Thymus (tissue), 11 donors: ENCODE measurements around the gene NCR3LG1. TPM values are rescaled to one million over a fixed set of nuclear protein-coding genes. Genes with fewer than 3 reads are reported as not detected.

ENCODE experiments used
- DNase-seq, 9 donors: peaks; one replicate each; pipeline ENCODE4 v3.0.0-alpha.2; 2013; ENCODE audit warnings: low spot score in 9 of 9, low read depth in 6 of 9, missing footprints in 1 of 9
- H3K27ac ChIP-seq, 2 donors: one replicate each; pipeline ENCODE4 v1.5.1; 2013; ENCODE audit warnings: control low read depth in 1 of 2, low read depth in 1 of 2, low read length in 1 of 2, mild to moderate bottlenecking in 1 of 2, moderate library complexity in 1 of 2
- H3K27me3 ChIP-seq, 2 donors: one replicate each; pipeline ENCODE4 v1.5.1; 2013; ENCODE audit warnings: low read length in 1 of 2; ENCODE audit not compliant: control insufficient read depth in 2 of 2, insufficient read depth in 1 of 2
- H3K36me3 ChIP-seq, 2 donors: one replicate each; pipeline ENCODE4 v1.5.1; 2013; ENCODE audit warnings: low read length in 1 of 2, mild to moderate bottlenecking in 1 of 2, moderate library complexity in 1 of 2; ENCODE audit not compliant: control insufficient read depth in 2 of 2, insufficient read depth in 2 of 2
- H3K4me1 ChIP-seq, 2 donors: one replicate each; pipeline ENCODE4 v1.5.1; 2013; ENCODE audit warnings: low read length in 2 of 2; ENCODE audit not compliant: control insufficient read depth in 2 of 2, insufficient read depth in 2 of 2
- H3K4me3 ChIP-seq, 2 donors: one replicate each; pipeline ENCODE4 v1.5.1; 2013; ENCODE audit warnings: low read length in 2 of 2, control low read depth in 1 of 2, mild to moderate bottlenecking in 1 of 2
- H3K9me3 ChIP-seq, 2 donors: one replicate each; pipeline ENCODE4 v1.5.1; 2013; ENCODE audit warnings: low read length in 1 of 2, mild to moderate bottlenecking in 1 of 2; ENCODE audit not compliant: control insufficient read depth in 2 of 2, insufficient read depth in 1 of 2
- WGBS: extraction: QIAGEN DNeasy Blood & Tissue Kit; methylation state at CpG from one replicate; pipeline ENCODE4 v1.1.7; 2013; 5-methylcytosine and 5-hydroxymethylcytosine counted together
- polyA plus RNA-seq: library from polyadenylated mRNA; stranded (reverse); fragments of 200-250 nt; gene quantifications from one replicate; pipeline ENCODE4 v1.2.3, GENCODE V29; 2013
- total RNA-seq: library from RNA; stranded (reverse); fragments of 120-200 nt; gene quantifications from one replicate; pipeline ENCODE4 v1.2.4, GENCODE V29; 2013
- donor health status: healthy.

The NCR3LG1 gene
- total and polyA plus RNA-seq, 2 donors: 0.37 to 1.0 TPM

DNA sequence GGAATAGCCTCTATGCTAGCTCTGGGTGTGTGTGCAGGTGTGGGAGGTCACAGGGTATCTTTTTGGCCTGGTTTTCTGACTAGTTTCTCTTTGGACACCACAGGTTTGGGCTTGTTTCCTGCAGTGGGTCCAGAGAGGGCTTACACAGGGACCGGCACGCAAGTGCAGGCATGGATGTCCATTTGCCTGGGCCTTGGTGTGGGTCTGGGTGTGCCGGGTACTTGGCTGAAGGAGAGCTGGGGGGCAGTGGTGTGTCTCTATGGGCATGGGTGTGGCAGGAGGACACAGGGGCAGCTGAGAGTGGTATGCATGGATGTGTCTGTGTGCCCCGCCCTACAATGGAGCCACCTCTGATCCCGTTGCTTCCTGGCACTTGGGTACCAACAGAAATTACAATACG, 44.4 kb downstream of the NCR3LG1 start:
- peaks cover 0 to 5% of the 10 kb centered on the region in 2 donors for H3K4me1 ChIP-seq
- H3K4me3 ChIP-seq: no peak overlapping the region
- WGBS: 97% methylated on average over 6 of the region's 6 CpGs
- no peaks in the 10 kb centered on the region for H3K36me3 ChIP-seq
- no peak for DNase-seq
- no peak overlapping the region for H3K27ac ChIP-seq
- H3K9me3 ChIP-seq: peaks cover 0 to 9% of the 10 kb centered on the region in 2 donors
- no peaks in the 10 kb centered on the region for H3K27me3 ChIP-seq

DNA sequence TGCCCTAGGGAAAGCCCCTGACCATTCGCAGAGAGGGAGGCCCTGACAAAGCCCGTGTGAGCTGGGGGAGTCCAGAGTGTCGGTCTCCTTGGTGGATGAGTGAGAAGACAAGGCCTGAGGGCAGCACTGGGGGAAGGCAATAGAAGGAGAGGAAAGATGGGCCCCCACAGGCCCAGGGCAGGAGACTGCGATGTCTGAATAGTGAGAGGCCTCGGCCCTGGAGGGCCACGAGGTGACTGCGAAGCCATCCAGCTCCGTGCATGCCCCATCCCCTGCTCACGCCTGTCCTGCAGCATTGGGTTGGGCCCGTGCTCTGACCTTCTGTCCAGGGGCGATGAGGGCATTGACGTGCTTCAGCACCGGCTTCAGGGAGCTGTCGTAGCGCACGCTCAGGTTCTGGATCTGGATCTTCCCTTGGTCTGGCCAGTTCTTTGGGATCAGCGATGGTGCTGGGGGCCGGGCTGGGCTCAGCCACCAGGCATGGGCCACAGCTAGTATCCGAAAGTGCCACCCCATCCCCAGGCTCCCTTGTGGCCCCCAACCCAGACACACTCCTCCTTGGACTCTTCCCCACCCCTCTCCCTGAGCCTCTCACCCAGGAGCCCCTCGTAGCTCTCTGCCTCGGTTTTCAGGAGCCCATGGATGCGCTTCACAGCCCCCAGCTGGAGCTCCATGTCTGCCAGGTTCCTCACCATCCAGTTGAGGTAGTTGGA, 45.2 kb downstream of the NCR3LG1 start:
- Histone ChIP-seq H3K4me1 (peaks cover 0 to under 1% of the 10 kb centered on the region in 2 donors), H3K27me3 (no peaks in the 10 kb centered on the region), H3K4me3 (no peak overlapping the region), H3K36me3 (no peaks in the 10 kb centered on the region), H3K9me3 (peaks cover 0 to 4% of the 10 kb centered on the region in 2 donors), H3K27ac (no peak overlapping the region)
- no peak for DNase-seq
- 91% methylated on average over 22 of the region's 22 CpGs for WGBS

DNA sequence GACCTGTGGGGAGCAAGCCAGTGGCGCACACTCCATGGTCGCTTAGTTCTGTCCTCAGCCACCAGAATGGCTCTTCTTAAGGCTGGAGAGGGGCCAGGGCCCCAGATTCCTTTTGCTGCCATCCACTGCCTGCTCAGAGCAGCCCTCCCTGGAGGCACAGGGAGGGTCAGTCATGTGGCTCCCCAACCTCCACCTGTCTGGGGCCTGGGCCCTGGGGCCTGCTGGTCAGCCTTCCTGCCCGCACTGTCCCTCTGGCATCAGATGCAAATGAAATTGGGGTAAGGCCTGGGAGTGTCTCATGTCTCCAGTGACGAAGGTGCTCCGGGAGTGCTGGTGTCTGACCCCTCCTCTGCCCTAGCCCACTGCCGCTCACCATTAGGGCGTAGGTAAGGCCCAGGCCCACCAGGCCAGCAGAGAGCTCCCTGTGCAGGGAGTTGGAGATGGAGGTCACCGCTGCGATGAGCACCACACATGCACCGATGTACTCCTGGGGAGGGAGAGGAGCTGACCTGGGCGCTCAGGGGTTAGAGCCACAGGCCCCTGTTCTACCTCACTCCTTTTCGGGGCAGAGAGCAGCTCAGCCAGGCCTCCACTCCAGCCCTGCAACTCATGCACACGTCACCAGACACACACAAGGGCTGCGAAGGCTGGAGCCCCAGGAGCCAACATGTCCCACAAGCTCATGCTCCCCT, 45.9 kb downstream of the NCR3LG1 start:
- no peaks in the 10 kb centered on the region for H3K27me3 ChIP-seq
- peaks cover 0 to 3% of the 10 kb centered on the region in 2 donors for H3K9me3 ChIP-seq
- no peak overlapping the region for H3K4me3 ChIP-seq
- no peaks in the 10 kb centered on the region for H3K4me1 ChIP-seq
- H3K27ac ChIP-seq: no peak overlapping the region
- H3K36me3 ChIP-seq: no peaks in the 10 kb centered on the region
- 93% methylated on average over 14 of the region's 14 CpGs for WGBS
- no peak for DNase-seq

DNA sequence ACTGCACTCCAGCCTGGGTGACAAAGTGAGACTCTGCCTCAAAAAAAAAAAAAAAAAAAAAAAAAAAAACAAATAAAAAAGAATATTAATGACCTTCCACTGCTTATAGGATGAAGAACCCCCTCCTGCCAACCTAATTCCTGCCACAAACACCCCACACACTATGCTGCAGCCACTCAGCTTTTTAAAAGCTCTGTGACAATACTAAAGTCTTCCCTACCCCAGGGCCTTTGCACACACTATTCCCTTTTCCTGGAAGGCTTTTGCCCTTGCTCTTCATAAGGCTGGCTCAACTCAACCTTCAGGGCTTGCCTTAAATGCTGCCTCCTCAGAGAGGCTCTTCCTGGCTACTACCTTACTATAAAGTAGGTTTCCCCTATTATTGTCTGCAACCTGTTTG, 47.6 kb downstream of the NCR3LG1 start:
- Histone ChIP-seq H3K36me3 (no peaks in the 10 kb centered on the region), H3K4me3 (no peak overlapping the region), H3K9me3 (no peaks in the 10 kb centered on the region)

DNA sequence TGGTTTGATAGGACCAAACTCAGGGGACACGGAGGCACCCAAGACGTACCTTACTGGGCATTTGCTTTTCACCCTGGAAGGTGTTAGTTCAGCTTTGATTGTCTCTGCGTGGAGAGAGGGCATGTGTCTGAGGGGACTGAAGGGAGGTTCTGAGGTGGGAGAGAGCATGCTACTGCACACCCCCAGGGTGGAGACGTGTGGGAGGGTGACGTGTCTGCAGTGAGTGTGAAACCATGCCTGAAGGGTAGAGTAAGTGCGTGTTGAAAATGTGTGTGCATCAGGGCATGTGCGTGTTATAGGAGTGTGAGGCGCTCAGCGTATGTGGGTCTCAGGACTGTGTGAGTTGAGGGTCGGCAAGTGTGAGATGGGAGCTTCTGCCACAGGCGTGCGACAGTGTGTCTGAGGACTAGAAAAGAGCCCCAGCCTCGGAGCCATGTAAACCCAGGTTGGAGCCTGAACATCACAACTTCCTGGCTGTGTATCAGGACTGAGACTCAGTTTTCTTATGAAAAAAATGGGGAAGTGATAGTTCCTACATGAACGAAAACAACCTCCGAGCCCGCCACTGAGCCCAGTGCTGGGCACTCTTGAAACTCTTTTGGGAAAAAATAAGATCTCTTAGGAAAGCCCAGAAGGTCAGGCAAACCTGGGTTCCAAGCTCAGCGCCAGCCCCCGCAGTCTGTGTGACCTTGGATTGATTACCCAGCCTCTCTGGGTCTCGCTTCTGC, 48.6 kb downstream of the NCR3LG1 start:
- Histone ChIP-seq H3K4me3 (no peak overlapping the region), H3K9me3 (no peaks in the 10 kb centered on the region), H3K36me3 (no peaks in the 10 kb centered on the region), H3K4me1 (no peaks in the 10 kb centered on the region), H3K27ac (no peak overlapping the region), H3K27me3 (no peaks in the 10 kb centered on the region)
- no peak for DNase-seq
- 87% methylated on average over 19 of the region's 19 CpGs for WGBS

More for the DNA sequence above, 47.6 kb downstream of the NCR3LG1 start:
- DNase-seq: no peak
- no peak overlapping the region for H3K27ac ChIP-seq
- H3K27me3 ChIP-seq: no peaks in the 10 kb centered on the region
- no peaks in the 10 kb centered on the region for H3K4me1 ChIP-seq

DNA sequence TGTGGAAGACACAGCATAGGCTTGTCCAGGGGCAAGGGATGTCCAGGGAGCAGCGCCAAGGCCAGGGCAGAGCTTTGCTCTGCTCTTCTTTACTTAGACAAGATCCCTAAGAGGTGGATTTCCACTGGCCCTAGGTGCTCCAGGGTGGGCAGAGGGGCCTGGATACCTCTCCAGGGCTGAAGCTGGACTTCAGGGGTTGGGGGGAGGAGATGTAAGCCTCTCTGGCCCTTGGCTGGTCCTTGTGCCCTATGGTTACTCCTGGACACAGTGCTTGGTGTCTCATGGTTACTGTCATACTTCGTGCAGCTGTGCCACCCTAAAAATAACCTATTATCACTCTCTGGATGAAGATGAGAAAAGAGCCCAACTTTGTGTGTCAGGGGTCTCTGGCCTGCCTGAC, 49.7 kb downstream of the NCR3LG1 start:
- Histone ChIP-seq H3K27ac (no peak overlapping the region), H3K27me3 (no peaks in the 10 kb centered on the region), H3K9me3 (no peaks in the 10 kb centered on the region), H3K36me3 (no peaks in the 10 kb centered on the region), H3K4me3 (no peak overlapping the region), H3K4me1 (no peaks in the 10 kb centered on the region)
- DNase-seq: no peak
- WGBS: 94% methylated on average over 2 of the region's 2 CpGs

DNA sequence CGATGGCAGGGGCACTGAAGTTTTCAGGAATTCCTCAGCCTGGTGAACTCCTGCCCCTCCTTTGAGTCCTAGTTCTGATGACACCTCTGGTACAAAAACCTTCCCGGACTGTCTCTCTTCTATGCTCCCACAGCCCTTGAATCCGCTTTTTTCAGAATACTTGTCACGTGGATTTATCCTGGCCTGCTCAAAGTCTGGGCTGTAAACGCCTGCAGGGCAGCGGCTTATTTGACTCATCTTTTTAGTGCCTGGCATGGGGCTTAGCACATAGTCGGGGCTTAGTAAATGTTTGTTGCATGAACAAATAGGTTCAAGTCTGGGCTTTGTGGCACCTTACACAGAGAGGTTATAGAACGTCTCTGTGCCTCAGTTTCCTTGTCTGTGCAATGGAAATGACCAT, 50.2 kb downstream of the NCR3LG1 start:
- Histone ChIP-seq H3K9me3 (no peaks in the 10 kb centered on the region), H3K27me3 (no peaks in the 10 kb centered on the region), H3K4me3 (no peak overlapping the region), H3K36me3 (no peaks in the 10 kb centered on the region), H3K27ac (no peak overlapping the region), H3K4me1 (no peaks in the 10 kb centered on the region)
- 97% methylated on average over 8 of the region's 8 CpGs for WGBS
- DNase-seq: no peak

DNA sequence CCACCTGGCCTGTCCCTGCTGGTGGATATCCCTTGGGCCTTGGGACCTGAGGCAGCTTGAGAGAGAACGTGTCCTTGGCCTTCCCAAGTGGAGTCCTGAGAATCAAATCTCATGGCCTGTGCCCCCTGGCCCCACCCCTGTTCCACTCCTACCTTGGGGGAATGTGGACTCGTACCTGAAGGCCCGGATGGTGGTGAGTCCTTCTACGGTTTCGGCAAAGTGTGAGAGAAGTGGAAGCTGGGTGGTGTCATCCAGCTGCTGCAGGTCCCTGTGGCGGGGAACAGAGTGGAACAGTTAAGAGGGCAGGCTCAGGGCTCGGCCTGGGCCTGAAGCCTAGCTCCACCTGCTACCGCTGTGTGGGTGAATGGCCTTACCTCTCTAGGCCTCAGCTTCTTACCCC, 50.9 kb downstream of the NCR3LG1 start:
- DNase-seq: no peak
- H3K9me3 ChIP-seq: no peaks in the 10 kb centered on the region
- H3K4me3 ChIP-seq: no peak overlapping the region
- H3K36me3 ChIP-seq: no peaks in the 10 kb centered on the region
- H3K4me1 ChIP-seq: no peaks in the 10 kb centered on the region
- WGBS: 95% methylated on average over 8 of the region's 8 CpGs
- H3K27ac ChIP-seq: no peak overlapping the region
- no peaks in the 10 kb centered on the region for H3K27me3 ChIP-seq
